Hematopoietic multipotent progenitor cell treated with erythropoietin and hydrocortisone succinate and interleukin-3 and kit ligand, for 15 days (in vitro differentiated cells): Measurements from ENCODE around the gene ST8SIA3.
"Not testable (repeated sequence)": the region's sequence is repeated elsewhere in the genome, so short reads cannot be mapped to it uniquely, and the experiment has no call there.

ENCODE experiments used
- DNase-seq: peaks from one replicate; pipeline ENCODE4 v3.0.0-alpha.2; 2015; ENCODE audit warnings: low spot score

Gene ST8SIA3

GRCh38 chr18:57366528-57367081 is 14.2 kb downstream of the ST8SIA3 start:
- DNase-seq = no peak

- no peak for DNase-seq
Observed at GRCh38 chr18:57372444-57372843, 20.1 kb downstream of the ST8SIA3 start.

GRCh38 chr18:57373017-57373416 is 20.7 kb downstream of the ST8SIA3 start:
- no peak for DNase-seq

- DNase-seq = no peak
Observed at GRCh38 chr18:57376503-57376902, 24.1 kb downstream of the ST8SIA3 start.

DNA sequence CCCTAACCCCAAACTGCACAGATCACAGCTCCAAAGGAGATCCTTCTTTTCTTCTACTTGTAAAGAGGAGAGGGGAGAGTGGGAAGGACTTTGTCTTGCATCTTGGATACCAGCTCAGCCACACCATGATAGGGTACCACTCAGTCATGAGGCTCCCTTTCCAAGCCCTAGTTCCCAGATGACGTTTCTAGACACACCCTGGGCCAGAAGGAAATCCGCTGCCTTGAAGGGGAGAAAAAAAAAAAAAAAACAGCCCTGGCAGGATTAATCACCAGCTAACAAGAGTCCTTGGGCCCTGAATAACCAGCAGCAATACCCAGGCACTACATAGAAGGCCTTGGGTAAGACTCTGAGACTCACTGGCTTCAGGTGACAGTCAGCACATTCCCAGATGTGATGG is 36.9 kb downstream of the ST8SIA3 start:
- DNase-seq = no peak

- no peak for DNase-seq
Observed at GRCh38 chr18:57390044-57390443, 37.7 kb downstream of the ST8SIA3 start.

DNA sequence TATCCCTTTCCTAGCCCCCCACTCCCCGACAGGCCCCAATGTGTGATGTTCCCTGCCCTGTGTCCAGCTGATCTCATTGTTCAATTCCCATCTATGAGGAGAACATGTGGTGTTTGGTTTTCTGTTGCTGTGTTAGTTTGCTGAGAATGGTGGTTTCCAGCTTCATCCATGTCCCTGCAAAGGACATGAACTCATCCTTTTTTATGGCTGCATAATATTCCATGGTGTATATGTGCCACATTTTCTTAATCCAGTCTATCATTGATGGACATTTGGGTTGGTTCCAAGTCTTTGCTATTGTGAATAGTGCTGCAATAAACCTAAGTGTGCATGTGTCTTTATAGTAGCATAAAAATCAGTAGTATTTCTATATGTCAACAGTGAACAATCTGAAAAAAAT is 42.4 kb downstream of the ST8SIA3 start:
- DNase-seq = not testable (repeated sequence)

- not testable (repeated sequence) for DNase-seq
Observed at GRCh38 chr18:57396831-57397230, 44.5 kb downstream of the ST8SIA3 start.

DNA sequence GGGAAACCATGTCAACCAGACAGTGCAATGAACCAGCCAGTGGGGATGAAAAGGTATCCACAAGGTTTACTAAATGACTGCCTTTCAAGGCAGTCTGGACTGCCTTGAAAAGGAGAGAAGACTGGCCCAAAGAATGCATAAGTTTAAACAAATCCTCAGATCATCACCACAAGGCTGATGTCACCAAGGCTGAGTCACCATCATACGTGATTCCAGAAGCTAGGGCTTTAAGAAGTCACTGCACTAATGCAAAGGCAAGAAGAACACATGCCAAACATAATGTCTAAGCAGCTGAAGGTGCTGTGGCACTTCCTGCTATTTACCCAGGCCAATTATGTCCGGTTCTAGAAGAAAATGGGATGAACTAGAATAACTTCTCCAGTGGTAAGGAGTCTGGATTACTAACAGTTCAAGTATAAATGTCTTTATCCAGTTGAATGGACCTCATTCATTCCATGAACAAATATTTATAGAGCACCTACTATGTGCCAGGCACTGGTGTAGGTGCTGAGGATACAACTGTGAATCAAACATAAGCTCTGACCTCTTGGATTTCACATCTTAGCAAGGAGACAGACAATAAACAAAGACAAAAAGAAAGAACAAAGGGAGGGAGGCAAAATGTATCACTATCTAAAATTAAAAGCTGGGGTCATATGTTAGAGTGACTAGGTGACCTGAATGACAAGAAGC is 45.2 kb downstream of the ST8SIA3 start:
- no peak for DNase-seq

DNA sequence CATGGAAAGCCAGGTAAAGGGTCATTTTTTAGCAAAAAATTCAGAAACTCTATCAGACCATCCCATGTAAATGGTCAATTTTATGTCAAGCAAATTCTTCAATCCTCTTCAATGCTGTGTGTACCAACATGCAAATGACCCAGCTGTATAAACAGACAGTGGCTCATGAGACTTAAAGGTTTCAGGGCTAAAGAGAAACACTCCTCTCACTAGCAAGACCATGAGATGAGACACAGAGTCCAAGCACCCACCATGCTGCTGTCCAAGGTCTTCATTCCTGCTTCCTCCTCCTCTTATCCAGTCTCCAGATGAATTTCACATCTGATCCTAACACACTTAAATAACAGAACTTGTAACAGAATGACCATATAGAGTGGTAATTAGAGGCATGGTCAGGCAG is 52.0 kb downstream of the ST8SIA3 start:
- no peak for DNase-seq

- no peak for DNase-seq
Observed at GRCh38 chr18:57409650-57410049, 57.3 kb downstream of the ST8SIA3 start.

DNA sequence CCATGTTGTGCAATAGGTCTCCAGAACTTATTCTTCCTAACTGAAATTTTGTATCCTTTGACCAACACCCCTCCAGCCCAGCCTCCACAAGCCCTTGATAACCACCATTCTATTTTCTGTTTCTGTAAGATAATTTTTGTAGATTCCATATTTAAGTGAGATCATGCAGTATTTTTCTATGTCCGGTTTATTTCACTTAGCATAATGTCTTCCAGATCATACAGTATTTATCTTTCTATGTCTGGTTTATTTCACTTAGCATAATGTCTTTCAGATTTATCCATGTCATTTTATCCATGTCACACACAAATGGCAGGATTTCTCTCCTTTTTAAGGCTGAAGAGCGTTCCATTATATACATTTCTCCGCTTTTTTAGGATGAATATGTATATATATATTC is 58.4 kb downstream of the ST8SIA3 start:
- no peak for DNase-seq

DNA sequence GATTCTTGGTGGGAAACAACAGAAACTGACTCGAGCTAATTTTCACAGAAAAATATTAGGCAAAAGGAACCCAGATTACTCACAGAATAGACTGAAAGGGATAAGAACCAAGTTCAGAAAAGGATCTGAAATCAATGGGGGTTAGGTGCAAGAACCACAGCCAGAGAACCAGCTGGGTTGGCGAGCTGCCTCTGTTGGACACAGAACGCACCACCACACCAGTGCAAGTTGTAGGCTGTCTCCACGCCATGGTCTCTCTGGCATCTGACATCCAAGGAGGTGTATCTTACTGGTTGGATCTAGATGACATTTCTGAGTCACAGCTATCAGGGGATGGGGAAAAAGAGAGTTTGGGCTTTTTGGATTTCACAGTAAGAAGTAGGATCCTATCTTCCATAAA is 64.2 kb downstream of the ST8SIA3 start:
- DNase-seq = no peak
